Peyer's patch (tissue), 4 donors: Measurements from ENCODE around the gene KREMEN1.

ENCODE experiments used
- CTCF ChIP-seq, 6 experiments: fragments of 450-650 bp in 4 of 6; fragments of 200-600 bp in 2 of 6; sonication (generic) in 1 of 6; IDR thresholded peaks; one replicate each; pipeline ENCODE4 v1.5.1; 2017 to 2019; ENCODE audit warnings: antibody characterized with exemption in 6 of 6, mild to moderate bottlenecking in 3 of 6, moderate library complexity in 1 of 6
- POLR2A ChIP-seq, 2 donors: fragments of 450-650 bp; IDR thresholded peaks; one replicate each; pipeline ENCODE4 v1.5.1; 2017; ENCODE audit warnings: antibody characterized with exemption in 2 of 2, mild to moderate bottlenecking in 2 of 2, moderate library complexity in 2 of 2

GRCh38 chr22:29112121-29112520, 39.3 kb downstream of the KREMEN1 start:
- no peak for TF ChIP-seq CTCF (IDR thresholded peaks at IDR 0.05)
- no peak for TF ChIP-seq POLR2A (IDR thresholded peaks at IDR 0.05)
